GM23338 (cell line): ENCODE results near the gene KDM5D.

Experiments
- CREB1 ChIP-seq: fragments of 250-450 bp; sonication (Bioruptor Pico); IDR thresholded peaks from 2 replicates; pipeline ENCODE4 v1.5.0; 2020; ENCODE audit warnings: low read depth, mild to moderate bottlenecking, moderate library complexity
- EZH2 ChIP-seq: fragments of 200-600 bp; sonication (generic); IDR thresholded peaks from one replicate; pipeline ENCODE4 v1.8.0; 2017; ENCODE audit warnings: antibody characterized with exemption, mild to moderate bottlenecking, low read depth; ENCODE audit not compliant: unreplicated experiment
- EZH2phosphoT487 ChIP-seq: fragments of 200-600 bp; sonication (generic); IDR thresholded peaks from one replicate; pipeline ENCODE4 v1.8.1; 2018; ENCODE audit warnings: antibody characterized with exemption; ENCODE audit not compliant: unreplicated experiment
- JUNB ChIP-seq: IDR thresholded peaks from one replicate; pipeline ENCODE4 v1.6.1; 2016; ENCODE audit warnings: antibody characterized with exemption; ENCODE audit not compliant: unreplicated experiment
- NANOG ChIP-seq: IDR thresholded peaks from 2 replicates; pipeline ENCODE4 v1.6.1; 2016; ENCODE audit warnings: antibody characterized with exemption, borderline replicate concordance
- POLR2AphosphoS5 ChIP-seq: IDR thresholded peaks from 2 replicates; pipeline ENCODE4 v1.6.1; 2016; ENCODE audit warnings: antibody characterized with exemption, low read depth
- STAT1 ChIP-seq: IDR thresholded peaks from one replicate; pipeline ENCODE4 v1.6.1; 2016; ENCODE audit warnings: antibody characterized with exemption; ENCODE audit not compliant: unreplicated experiment
- ZNF114 ChIP-seq: fragments of 250-450 bp; sonication (Bioruptor Pico); IDR thresholded peaks from 2 replicates; pipeline ENCODE4 v1.5.0; 2020; ENCODE audit warnings: mild to moderate bottlenecking, moderate library complexity
- TF ChIP-seq, protein P1 (sequence below), 2 experiments: fragments of 200-600 bp in 1 of 2; sonication (generic) in 1 of 2; conservative IDR thresholded peaks; 2 replicates each; pipeline versions ENCODE4 v1.5.1 to v1.6.1; 2016 to 2017; ENCODE audit warnings: antibody characterized with exemption in 2 of 2, low read depth in 2 of 2, mild to moderate bottlenecking in 2 of 2, moderate library complexity in 1 of 2
- TF ChIP-seq, protein P2 (sequence below): IDR thresholded peaks from 2 replicates; pipeline ENCODE4 v1.6.1; 2016; ENCODE audit warnings: antibody characterized with exemption
- TF ChIP-seq, protein P3 (sequence below): IDR thresholded peaks from one replicate; pipeline ENCODE4 v1.6.1; 2018; ENCODE audit warnings: antibody characterized with exemption; ENCODE audit not compliant: unreplicated experiment

DNA sequence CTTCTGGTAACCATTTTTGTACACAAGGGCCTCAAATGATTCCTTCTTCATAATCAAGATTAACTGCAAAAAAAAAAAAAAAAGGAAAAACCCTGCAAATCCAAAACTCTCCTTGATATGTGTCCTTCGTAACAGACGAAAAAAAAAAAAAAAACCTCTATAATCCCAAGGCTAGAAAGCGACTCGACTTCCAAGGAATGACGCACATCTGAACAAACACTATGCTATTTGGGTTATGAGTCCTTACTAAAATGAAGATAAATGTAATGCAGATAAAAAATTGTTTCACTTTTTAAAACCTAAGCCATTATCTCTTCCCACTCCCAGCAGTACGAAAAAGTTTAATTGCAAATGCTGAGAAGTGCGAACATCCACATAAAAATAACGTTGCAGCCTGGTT, 1.2 kb downstream of the KDM5D start:
- no peak for TF ChIP-seq EZH2
- TF ChIP-seq, protein P1, sequence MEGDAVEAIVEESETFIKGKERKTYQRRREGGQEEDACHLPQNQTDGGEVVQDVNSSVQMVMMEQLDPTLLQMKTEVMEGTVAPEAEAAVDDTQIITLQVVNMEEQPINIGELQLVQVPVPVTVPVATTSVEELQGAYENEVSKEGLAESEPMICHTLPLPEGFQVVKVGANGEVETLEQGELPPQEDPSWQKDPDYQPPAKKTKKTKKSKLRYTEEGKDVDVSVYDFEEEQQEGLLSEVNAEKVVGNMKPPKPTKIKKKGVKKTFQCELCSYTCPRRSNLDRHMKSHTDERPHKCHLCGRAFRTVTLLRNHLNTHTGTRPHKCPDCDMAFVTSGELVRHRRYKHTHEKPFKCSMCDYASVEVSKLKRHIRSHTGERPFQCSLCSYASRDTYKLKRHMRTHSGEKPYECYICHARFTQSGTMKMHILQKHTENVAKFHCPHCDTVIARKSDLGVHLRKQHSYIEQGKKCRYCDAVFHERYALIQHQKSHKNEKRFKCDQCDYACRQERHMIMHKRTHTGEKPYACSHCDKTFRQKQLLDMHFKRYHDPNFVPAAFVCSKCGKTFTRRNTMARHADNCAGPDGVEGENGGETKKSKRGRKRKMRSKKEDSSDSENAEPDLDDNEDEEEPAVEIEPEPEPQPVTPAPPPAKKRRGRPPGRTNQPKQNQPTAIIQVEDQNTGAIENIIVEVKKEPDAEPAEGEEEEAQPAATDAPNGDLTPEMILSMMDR (conservative IDR thresholded peaks at IDR 0.05; ENCODE audit: low read depth in 2 of 2), result no peak
- no peak for TF ChIP-seq EZH2phosphoT487
- no peak for TF ChIP-seq POLR2AphosphoS5
- no peak for TF ChIP-seq NANOG
- TF ChIP-seq STAT1, result no peak
- no peak for TF ChIP-seq CREB1 (CRISPR knock-in tag)
- TF ChIP-seq, protein P2, sequence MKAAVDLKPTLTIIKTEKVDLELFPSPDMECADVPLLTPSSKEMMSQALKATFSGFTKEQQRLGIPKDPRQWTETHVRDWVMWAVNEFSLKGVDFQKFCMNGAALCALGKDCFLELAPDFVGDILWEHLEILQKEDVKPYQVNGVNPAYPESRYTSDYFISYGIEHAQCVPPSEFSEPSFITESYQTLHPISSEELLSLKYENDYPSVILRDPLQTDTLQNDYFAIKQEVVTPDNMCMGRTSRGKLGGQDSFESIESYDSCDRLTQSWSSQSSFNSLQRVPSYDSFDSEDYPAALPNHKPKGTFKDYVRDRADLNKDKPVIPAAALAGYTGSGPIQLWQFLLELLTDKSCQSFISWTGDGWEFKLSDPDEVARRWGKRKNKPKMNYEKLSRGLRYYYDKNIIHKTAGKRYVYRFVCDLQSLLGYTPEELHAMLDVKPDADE, result no peak
- TF ChIP-seq, protein P3, sequence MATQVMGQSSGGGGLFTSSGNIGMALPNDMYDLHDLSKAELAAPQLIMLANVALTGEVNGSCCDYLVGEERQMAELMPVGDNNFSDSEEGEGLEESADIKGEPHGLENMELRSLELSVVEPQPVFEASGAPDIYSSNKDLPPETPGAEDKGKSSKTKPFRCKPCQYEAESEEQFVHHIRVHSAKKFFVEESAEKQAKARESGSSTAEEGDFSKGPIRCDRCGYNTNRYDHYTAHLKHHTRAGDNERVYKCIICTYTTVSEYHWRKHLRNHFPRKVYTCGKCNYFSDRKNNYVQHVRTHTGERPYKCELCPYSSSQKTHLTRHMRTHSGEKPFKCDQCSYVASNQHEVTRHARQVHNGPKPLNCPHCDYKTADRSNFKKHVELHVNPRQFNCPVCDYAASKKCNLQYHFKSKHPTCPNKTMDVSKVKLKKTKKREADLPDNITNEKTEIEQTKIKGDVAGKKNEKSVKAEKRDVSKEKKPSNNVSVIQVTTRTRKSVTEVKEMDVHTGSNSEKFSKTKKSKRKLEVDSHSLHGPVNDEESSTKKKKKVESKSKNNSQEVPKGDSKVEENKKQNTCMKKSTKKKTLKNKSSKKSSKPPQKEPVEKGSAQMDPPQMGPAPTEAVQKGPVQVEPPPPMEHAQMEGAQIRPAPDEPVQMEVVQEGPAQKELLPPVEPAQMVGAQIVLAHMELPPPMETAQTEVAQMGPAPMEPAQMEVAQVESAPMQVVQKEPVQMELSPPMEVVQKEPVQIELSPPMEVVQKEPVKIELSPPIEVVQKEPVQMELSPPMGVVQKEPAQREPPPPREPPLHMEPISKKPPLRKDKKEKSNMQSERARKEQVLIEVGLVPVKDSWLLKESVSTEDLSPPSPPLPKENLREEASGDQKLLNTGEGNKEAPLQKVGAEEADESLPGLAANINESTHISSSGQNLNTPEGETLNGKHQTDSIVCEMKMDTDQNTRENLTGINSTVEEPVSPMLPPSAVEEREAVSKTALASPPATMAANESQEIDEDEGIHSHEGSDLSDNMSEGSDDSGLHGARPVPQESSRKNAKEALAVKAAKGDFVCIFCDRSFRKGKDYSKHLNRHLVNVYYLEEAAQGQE, result no peak
- no peak for TF ChIP-seq JUNB
- no peak for TF ChIP-seq ZNF114
